Urothelium cell line (cell line): ENCODE measurements around the gene MAPT.
"Not testable (repeated sequence)": the region's sequence is repeated elsewhere in the genome, so short reads cannot be mapped to it uniquely, and the experiment has no call there.

Experiments
- DNase-seq: peaks from one replicate; pipeline ENCODE4 v3.0.0; 2011; ENCODE audit warnings: low spot score, mixed read lengths
- FAIRE-seq: peaks from 2 replicates; lab custom pipeline; 2011; peaks lifted over from hg19 to GRCh38; lab: Jason Lieb, UNC

MAPT gene

GRCh38 chr17:45949755-45950320, 55.5 kb downstream of the MAPT start:
- DNase-seq (no peak), FAIRE-seq (peak; percentile 17)

GRCh38 chr17:45950888-45951287, 56.5 kb downstream of the MAPT start:
- DNase-seq (no peak), FAIRE-seq (no peak)

GRCh38 chr17:45951403-45951802, 57.0 kb downstream of the MAPT start:
- DNase-seq = no peak
- no peak for FAIRE-seq

GRCh38 chr17:45951941-45952340, 57.6 kb downstream of the MAPT start:
- no peak for DNase-seq
- FAIRE-seq = no peak

GRCh38 chr17:45952814-45953320, 58.5 kb downstream of the MAPT start:
- DNase-seq = no peak
- FAIRE-seq = no peak

- no peak for FAIRE-seq
- no peak for DNase-seq
Measured at GRCh38 chr17:45953561-45953960, 59.2 kb downstream of the MAPT start.

- no peak for DNase-seq
- FAIRE-seq = no peak
Measured at GRCh38 chr17:45954914-45955313, 60.6 kb downstream of the MAPT start.

GRCh38 chr17:45955326-45955725, 61.0 kb downstream of the MAPT start:
- DNase-seq (no peak), FAIRE-seq (no peak)

- DNase-seq = no peak
- FAIRE-seq = no peak
Measured at GRCh38 chr17:45956090-45956489, 61.7 kb downstream of the MAPT start.

GRCh38 chr17:45956746-45957145, 62.4 kb downstream of the MAPT start:
- not testable (repeated sequence) for FAIRE-seq, DNase-seq

GRCh38 chr17:45958307-45958706, 64.0 kb downstream of the MAPT start:
- no peak for FAIRE-seq
- DNase-seq = no peak

GRCh38 chr17:45958994-45959665, 64.8 kb downstream of the MAPT start:
- FAIRE-seq (no peak), DNase-seq (no peak)

GRCh38 chr17:45960311-45960710, 66.0 kb downstream of the MAPT start:
- FAIRE-seq = no peak

GRCh38 chr17:45961206-45961605, 66.9 kb downstream of the MAPT start:
- no peak for FAIRE-seq

More at GRCh38 chr17:45960311-45960710, 66.0 kb downstream of the MAPT start:
- no peak for DNase-seq

GRCh38 chr17:45962221-45962972, 68.0 kb downstream of the MAPT start:
- no peak for FAIRE-seq
- DNase-seq = no peak

More at GRCh38 chr17:45961206-45961605, 66.9 kb downstream of the MAPT start:
- DNase-seq = no peak

- DNase-seq (no peak), FAIRE-seq (no peak)
Measured at GRCh38 chr17:45963283-45963682, 68.9 kb downstream of the MAPT start.

GRCh38 chr17:45963889-45964288, 69.5 kb downstream of the MAPT start:
- no peak for FAIRE-seq
- DNase-seq = peak; percentile 52

- DNase-seq = no peak
- FAIRE-seq = no peak
Measured at GRCh38 chr17:45964634-45965033, 70.3 kb downstream of the MAPT start.

GRCh38 chr17:45965812-45966211, 71.5 kb downstream of the MAPT start:
- DNase-seq = no peak
- FAIRE-seq = no peak

- FAIRE-seq (no peak), DNase-seq (no peak)
Measured at GRCh38 chr17:45966606-45967280, 72.4 kb downstream of the MAPT start.

GRCh38 chr17:45967378-45967777, 73.0 kb downstream of the MAPT start:
- FAIRE-seq (no peak), DNase-seq (no peak)
